GM18498 (cell line): Measurements from ENCODE around the gene USP19.
A peak's percentile ranks its signal among the peaks of the same experiment; 100 is the strongest.

Experiments
- ATAC-seq: cut with Tn5 transposase; IDR thresholded peaks from one replicate; pipeline ENCODE4 v1.9.1; 2021; ENCODE audit warnings: mild to moderate bottlenecking, moderate library complexity; ENCODE audit not compliant: unreplicated experiment

USP19 gene

GRCh38 chr3:49104052-49104426, 16.6 kb downstream of the USP19 start:
- ATAC-seq = no peak

GRCh38 chr3:49100046-49100615, 20.5 kb downstream of the USP19 start:
- no peak for ATAC-seq

DNA sequence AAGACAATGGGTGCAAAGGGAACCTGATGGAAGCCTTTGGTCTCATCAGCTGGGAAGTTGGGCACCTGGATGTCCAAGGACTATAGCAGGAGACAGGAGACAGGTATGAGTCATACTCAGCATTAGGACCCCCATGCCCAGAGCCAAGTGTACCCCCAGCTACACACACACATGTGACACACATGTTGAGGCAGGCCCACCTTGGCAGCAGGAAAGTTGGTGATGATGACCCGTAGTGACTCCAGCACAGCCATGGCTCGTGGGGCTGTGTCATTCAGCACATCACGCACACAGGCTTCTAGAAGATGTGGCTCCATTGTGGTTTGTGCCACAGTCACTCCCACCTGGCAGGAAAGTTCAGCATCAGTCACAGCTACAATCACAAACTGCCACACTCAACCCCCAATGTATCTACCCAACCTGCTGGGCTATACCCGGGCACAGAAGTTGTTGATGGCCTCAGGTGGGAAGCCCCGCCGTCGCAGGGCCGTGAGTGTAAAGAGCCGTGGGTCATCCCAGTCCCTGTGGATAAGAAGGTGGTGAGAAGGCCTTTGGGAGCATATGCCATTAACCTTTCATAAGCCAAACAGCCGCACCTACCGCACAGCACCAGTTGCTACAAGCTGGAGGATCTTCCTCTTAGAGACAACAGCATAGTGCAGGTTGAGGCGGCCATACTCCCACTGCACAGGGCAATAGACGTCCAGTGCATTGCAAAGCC, 21.6 kb downstream of the USP19 start:
- no peak for ATAC-seq

- ATAC-seq = no peak
Observed at GRCh38 chr3:49098429-49098828, 22.2 kb downstream of the USP19 start.

DNA sequence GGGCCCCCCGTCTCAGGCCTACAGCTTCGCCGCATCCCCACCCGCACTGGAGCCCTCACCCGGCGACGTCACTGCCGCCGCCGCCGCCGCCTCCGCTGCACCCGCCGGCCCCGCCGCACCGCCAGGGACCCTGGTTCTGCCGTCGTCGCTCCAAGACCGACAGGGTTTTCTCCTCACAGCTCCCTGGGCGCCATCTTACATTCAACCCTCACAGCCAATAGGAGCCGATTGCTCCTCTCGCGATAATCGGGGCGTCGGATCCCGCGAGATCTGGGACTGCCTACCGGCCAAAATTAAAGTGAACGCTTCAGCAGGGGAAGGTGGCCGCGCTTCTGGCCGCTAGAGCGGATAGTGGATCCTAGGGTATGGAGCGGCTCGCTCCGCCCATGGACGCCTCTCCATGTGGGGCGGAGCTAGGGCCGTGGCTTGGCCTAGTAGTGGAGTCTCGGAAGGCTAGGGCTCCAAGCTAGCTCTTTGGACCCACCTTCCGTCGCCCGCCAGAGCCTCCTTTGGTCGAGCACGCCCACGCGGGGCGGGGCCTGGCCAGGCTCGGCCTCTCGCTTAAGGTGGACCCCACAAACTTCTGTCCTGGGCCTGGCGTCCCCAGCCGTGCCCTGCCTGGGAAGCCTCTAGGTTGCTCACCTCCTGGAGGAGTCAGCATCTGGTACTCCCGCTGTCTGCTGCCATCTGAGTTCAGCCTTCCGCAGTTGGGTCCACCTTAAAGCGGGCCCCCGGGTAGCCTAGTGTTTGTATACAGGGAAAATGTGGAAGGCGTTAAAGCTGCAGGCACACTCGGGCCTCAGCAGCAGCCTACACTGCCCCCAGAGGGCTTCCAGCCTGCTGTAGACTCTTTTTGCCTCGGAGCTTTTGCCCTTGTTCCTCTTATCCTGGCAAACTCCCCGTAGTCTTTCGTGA, 26.5 kb downstream of the USP19 start, which contains the start of gene QRICH1:
Gene QRICH1, minus strand, starts transcription at position 219 of the 915 bp plus-strand sequence. CDS start 17,054 bp downstream, outside the sequence.
- ATAC-seq = peak; percentile 81

- peak; percentile 37 for ATAC-seq
Observed at GRCh38 chr3:49092938-49093852, 27.4 kb downstream of the USP19 start.

DNA sequence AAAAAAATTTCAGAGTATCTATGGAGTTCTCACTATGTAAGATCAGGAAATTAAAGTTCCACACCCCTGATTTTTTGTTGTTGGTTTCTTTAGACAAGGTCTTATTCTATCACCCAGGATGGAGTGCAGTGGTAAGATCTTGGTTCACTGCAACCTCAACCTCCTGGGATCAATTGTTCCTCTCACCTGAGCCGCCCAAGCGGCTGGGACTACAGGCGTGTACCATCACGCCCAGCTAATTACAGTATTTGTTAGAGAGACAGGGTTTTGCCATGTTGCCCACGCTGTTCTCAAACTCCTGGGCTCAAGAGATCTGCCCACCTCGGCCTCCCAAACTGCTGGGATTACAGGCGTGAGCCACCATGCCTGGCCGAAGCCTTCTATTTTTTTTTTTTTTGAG, 39.2 kb downstream of the USP19 start:
- no peak for ATAC-seq

- no peak for ATAC-seq
Observed at GRCh38 chr3:49079270-49079669, 41.4 kb downstream of the USP19 start.

- no peak for ATAC-seq
Observed at GRCh38 chr3:49076646-49077045, 44.0 kb downstream of the USP19 start.

DNA sequence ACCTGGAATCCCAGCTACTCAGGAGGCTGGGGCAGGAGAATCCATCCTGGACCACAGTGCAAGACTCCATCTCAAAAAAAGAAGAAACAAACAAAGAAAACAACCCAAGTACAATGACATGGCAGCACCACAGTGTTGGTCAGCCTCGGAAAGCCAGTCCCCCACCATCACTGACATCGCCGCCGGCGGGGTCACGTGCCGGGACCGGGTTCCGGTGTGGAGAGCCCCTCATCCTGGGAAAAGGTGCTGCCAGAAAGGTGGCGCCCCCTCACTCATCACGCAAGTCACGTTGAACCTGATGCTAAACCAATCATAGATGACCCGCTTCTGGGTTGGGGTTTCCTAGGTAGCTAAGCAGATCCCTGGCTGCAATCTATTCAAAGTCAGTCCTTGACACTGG, 44.5 kb downstream of the USP19 start:
- ATAC-seq = no peak
